ENCODE data around the gene MDN1. TPM values are rescaled to one million over a fixed set of nuclear protein-coding genes. Genes with fewer than 3 reads are reported as not detected.

Gene MDN1
- total RNA-seq, 1 donor from 2014 or later = 22.9 TPM

- no peak for TF ChIP-seq CTCF (IDR thresholded peaks at IDR 0.05; ENCODE audit: borderline replicate concordance)
- intact Hi-C loops (cut with micrococcal nuclease) = no loop called here
- H3K4me1 ChIP-seq = peaks cover 35% of the 10 kb centered on the region
Observed at GRCh38 chr6:89685311-89685710, 134.3 kb downstream of the MDN1 start.

GRCh38 chr6:89682991-89683390, 136.6 kb downstream of the MDN1 start:
- intact Hi-C loops (cut with micrococcal nuclease) = no loop called here
- TF ChIP-seq CTCF (IDR thresholded peaks at IDR 0.05; ENCODE audit: borderline replicate concordance) = no peak

More at GRCh38 chr6:89685311-89685710, 134.3 kb downstream of the MDN1 start:
- no peaks in the 10 kb centered on the region for H3K9me3 ChIP-seq (replicated peaks)
- H3K4me3 ChIP-seq = no peak overlapping the region
- no peak overlapping the region for H3K27ac ChIP-seq (replicated peaks)
- H3K27me3 ChIP-seq (ENCODE audit: low read depth) = no peaks in the 10 kb centered on the region
- H3K36me3 ChIP-seq = peaks cover 90% of the 10 kb centered on the region
- no peak for DNase-seq

DNA sequence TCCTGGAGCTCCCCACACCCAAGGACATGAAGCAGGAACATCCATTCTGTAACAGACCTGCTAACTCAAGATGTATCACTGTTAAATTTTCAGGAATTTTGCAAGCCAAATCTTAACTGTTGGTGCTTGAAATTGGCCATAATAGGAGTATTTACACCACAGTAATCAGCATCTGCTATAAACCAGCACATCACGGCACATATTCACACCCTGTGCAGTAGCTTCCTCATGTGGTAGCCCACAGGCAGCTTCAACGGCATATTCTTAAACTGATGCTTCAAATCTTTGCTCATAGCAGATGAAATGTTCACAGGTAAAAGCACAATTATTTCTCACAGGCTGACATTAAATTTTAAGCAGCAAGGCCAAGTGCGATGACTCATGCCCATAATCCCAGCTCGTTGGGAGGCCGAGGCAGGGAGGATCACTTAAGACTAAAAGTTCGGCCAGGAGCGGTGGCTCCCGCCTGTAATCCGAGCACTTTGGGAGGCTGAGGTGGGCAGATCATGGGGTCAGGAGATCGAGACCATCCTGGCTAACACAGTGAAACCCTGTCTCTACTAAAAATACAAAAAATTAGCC, 137.5 kb downstream of the MDN1 start:
- Histone ChIP-seq H3K4me1 (peaks cover 20% of the 10 kb centered on the region), H3K36me3 (peaks cover 95% of the 10 kb centered on the region), H3K27me3 (ENCODE audit: low read depth) (no peaks in the 10 kb centered on the region), H3K9me3 (replicated peaks) (no peaks in the 10 kb centered on the region), H3K27ac (replicated peaks) (no peak overlapping the region), H3K4me3 (no peak overlapping the region)
- intact Hi-C loops (cut with micrococcal nuclease) = no loop called here
- DNase-seq = no peak
- no peak for TF ChIP-seq CTCF (IDR thresholded peaks at IDR 0.05; ENCODE audit: borderline replicate concordance)

More at GRCh38 chr6:89682991-89683390, 136.6 kb downstream of the MDN1 start:
- Histone ChIP-seq H3K9me3 (replicated peaks) (no peaks in the 10 kb centered on the region), H3K4me3 (no peak overlapping the region), H3K27ac (replicated peaks) (no peak overlapping the region), H3K4me1 (peaks cover 30% of the 10 kb centered on the region), H3K27me3 (ENCODE audit: low read depth) (no peaks in the 10 kb centered on the region), H3K36me3 (peaks cover 95% of the 10 kb centered on the region)
- DNase-seq = no peak

DNA sequence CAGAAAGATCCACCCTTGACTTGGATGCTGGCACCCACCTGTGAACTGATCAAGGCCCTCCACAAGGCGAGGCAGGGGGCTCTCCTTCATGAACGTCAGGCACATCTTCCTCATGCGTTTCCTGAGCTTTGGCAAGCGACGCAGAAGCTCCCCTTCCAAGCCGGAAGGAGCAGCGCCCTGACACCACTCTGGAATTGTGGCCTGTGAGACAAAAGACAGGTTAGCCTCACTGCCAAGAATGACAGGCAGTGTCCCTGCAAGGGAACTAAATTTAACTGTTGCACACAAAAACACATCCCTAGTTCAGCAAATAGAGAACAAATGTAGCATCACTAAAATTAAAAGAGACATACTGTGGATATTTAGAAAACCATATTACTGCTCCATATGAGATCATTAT, 139.0 kb downstream of the MDN1 start:
- Histone ChIP-seq H3K27ac (replicated peaks) (peak overlapping the region; percentile 64), H3K36me3 (peaks cover 93% of the 10 kb centered on the region), H3K27me3 (ENCODE audit: low read depth) (no peaks in the 10 kb centered on the region), H3K4me3 (no peak overlapping the region), H3K9me3 (replicated peaks) (no peaks in the 10 kb centered on the region), H3K4me1 (peaks cover 34% of the 10 kb centered on the region)
- DNase-seq = no peak
- intact Hi-C loops (cut with micrococcal nuclease) = no loop called here
- no peak for TF ChIP-seq CTCF (IDR thresholded peaks at IDR 0.05; ENCODE audit: borderline replicate concordance)

GRCh38 chr6:89680150-89680549, 139.4 kb downstream of the MDN1 start:
- Histone ChIP-seq H3K36me3 (peaks cover 93% of the 10 kb centered on the region), H3K4me1 (peaks cover 38% of the 10 kb centered on the region), H3K9me3 (replicated peaks) (no peaks in the 10 kb centered on the region), H3K27ac (replicated peaks) (peak overlapping the region; percentile 64), H3K27me3 (ENCODE audit: low read depth) (no peaks in the 10 kb centered on the region), H3K4me3 (no peak overlapping the region)
- no peak for DNase-seq
- TF ChIP-seq CTCF (IDR thresholded peaks at IDR 0.05; ENCODE audit: borderline replicate concordance) = no peak
- intact Hi-C loops (cut with micrococcal nuclease) = no loop called here
